KMS-11 (cell line): ENCODE results near the gene SLC23A2.
"Not testable (repeated sequence)": the region's sequence is repeated elsewhere in the genome, so short reads cannot be mapped to it uniquely, and the experiment has no call there.

ENCODE experiments used
- H2AFZ ChIP-seq: fragments of 200-600 bp; sonication (generic); 2 replicates; pipeline ENCODE4 v1.6.1; 2016; ENCODE audit warnings: antibody characterized with exemption, mixed run types, low read depth
- H3K27ac ChIP-seq: fragments of 200-600 bp; sonication (generic); 2 replicates; pipeline ENCODE4 v1.6.1; 2016; ENCODE audit warnings: mild to moderate bottlenecking, mixed run types
- H3K27me3 ChIP-seq: fragments of 200-600 bp; sonication (generic); 2 replicates; pipeline ENCODE4 v1.6.1; 2017; ENCODE audit warnings: mild to moderate bottlenecking, low read depth, mixed run types, moderate library complexity; ENCODE audit not compliant: insufficient read depth
- H3K36me3 ChIP-seq: fragments of 200-600 bp; sonication (generic); 2 replicates; pipeline ENCODE4 v1.6.1; 2017; ENCODE audit warnings: mild to moderate bottlenecking, mixed run types; ENCODE audit not compliant: insufficient read depth
- H3K4me1 ChIP-seq: fragments of 200-600 bp; sonication (generic); 2 replicates; pipeline ENCODE4 v1.6.1; 2016; ENCODE audit warnings: mild to moderate bottlenecking, low read depth, mixed run types; ENCODE audit not compliant: poor library complexity, severe bottlenecking
- H3K4me2 ChIP-seq: fragments of 200-600 bp; sonication (generic); 2 replicates; pipeline ENCODE4 v1.7.0; 2016; ENCODE audit warnings: mild to moderate bottlenecking, mixed run types
- H3K4me3 ChIP-seq: fragments of 200-600 bp; sonication (generic); IDR thresholded peaks from 2 replicates; pipeline ENCODE4 v1.6.1; 2017; ENCODE audit warnings: low read depth, low read length, mixed read lengths; ENCODE audit not compliant: insufficient read depth
- H3K79me2 ChIP-seq: fragments of 200-600 bp; sonication (generic); 2 replicates; pipeline ENCODE4 v1.6.1; 2016; ENCODE audit warnings: low read depth, mixed run types; ENCODE audit not compliant: insufficient read depth
- H3K9ac ChIP-seq: fragments of 200-600 bp; sonication (generic); 2 replicates; pipeline ENCODE4 v1.6.1; 2016; ENCODE audit warnings: mild to moderate bottlenecking, mixed run types
- H4K20me1 ChIP-seq: fragments of 200-600 bp; sonication (generic); 2 replicates; pipeline ENCODE4 v1.6.1; 2016; ENCODE audit warnings: mild to moderate bottlenecking, mixed run types; ENCODE audit not compliant: insufficient read depth
- CTCF ChIP-seq: fragments of 200-600 bp; sonication (generic); conservative IDR thresholded peaks from 2 replicates; pipeline ENCODE4 v1.6.1; 2017; ENCODE audit warnings: low read depth, mild to moderate bottlenecking, antibody characterized with exemption, low read length, moderate library complexity, mixed read lengths

The SLC23A2 gene

DNA sequence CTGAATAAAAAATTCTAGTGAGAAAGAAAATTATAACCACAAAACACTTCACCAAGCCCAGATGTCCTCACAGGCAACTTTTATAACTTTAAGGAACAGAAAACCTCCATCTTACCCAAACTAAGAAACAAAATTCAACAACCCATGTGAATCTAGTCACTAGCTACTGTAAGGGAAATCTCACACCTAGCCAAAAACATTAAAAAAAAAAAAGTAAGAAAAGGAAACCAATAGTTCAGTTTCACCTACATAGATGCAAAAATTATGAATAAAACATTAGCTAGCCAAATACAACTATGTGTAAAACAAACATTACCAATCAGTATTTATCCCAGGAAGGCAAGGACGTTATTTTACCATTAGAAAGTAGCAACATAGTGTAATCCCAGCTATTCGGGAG is 35.5 kb upstream of the SLC23A2 start:
- Histone ChIP-seq H3K79me2 (no peaks in the 10 kb centered on the region), H3K27me3 (no peaks in the 10 kb centered on the region), H3K4me3 (no peak overlapping the region), H3K4me2 (no peak overlapping the region), H3K9ac (no peak overlapping the region), H3K4me1 (no peaks in the 10 kb centered on the region), H2AFZ (no peak overlapping the region), H3K36me3 (no peaks in the 10 kb centered on the region), H4K20me1 (no peaks in the 10 kb centered on the region), H3K27ac (no peak overlapping the region)
- TF ChIP-seq CTCF: no peak

GRCh38 chr20:5035518-5035917 is 34.2 kb upstream of the SLC23A2 start:
- not testable (repeated sequence) for H3K36me3 ChIP-seq, H3K27me3 ChIP-seq, H3K4me1 ChIP-seq, H4K20me1 ChIP-seq, H3K27ac ChIP-seq, H3K79me2 ChIP-seq, H2AFZ ChIP-seq, H3K4me3 ChIP-seq, H3K9ac ChIP-seq, H3K4me2 ChIP-seq

GRCh38 chr20:5033566-5033965 is 32.3 kb upstream of the SLC23A2 start:
- no peaks in the 10 kb centered on the region for H3K27me3 ChIP-seq
- no peaks in the 10 kb centered on the region for H3K79me2 ChIP-seq
- H4K20me1 ChIP-seq: no peaks in the 10 kb centered on the region
- H3K4me1 ChIP-seq: no peaks in the 10 kb centered on the region
- H3K4me2 ChIP-seq: no peak overlapping the region
- TF ChIP-seq CTCF: no peak
- no peaks in the 10 kb centered on the region for H3K36me3 ChIP-seq
- H3K9ac ChIP-seq: no peak overlapping the region
- H2AFZ ChIP-seq: no peak overlapping the region
- H3K27ac ChIP-seq: no peak overlapping the region
- H3K4me3 ChIP-seq: no peak overlapping the region

DNA sequence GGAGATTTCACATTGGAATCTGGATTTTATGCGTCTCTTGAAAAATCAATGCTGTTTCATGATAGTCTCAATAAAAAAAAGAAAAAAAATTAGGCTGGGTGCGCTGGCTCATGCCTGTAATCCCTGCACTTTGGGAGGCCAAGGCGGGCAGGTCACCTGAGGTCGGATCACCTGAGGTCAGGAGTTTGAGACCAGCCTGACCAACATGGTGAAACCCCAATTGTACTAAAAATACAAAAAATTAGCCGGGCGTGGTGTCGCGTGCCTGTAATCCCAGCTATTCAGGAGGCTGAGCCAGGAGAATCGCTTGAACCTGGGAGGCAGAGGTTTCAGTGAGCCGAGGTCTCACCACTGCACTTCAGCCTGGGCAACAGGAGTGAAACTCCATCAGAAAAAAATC is 30.4 kb upstream of the SLC23A2 start:
- H3K4me2 ChIP-seq, H3K27ac ChIP-seq, H3K4me3 ChIP-seq, H2AFZ ChIP-seq, H3K36me3 ChIP-seq, H3K79me2 ChIP-seq, H3K9ac ChIP-seq, H4K20me1 ChIP-seq, H3K27me3 ChIP-seq, H3K4me1 ChIP-seq: not testable (repeated sequence)

DNA sequence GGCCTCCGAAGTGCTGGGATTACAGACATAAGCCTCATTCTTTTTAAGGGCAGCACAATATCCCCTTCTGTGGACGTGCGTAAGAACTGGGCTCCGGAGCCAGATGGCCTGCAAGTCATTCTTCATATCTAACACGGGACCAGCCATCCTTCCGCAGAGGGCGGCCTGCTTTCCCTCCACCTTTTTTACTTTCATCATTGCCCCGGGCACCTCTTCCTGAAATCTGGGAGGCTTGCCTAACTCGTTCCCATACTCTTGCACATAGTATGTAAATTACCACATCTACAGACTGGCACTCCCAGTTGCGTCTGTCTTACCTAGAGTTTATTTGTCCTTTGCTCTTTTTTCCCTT is 29.9 kb upstream of the SLC23A2 start:
- TF ChIP-seq CTCF: no peak
- H3K4me2 ChIP-seq: no peak overlapping the region

More for the DNA sequence above, 29.9 kb upstream of the SLC23A2 start:
- H4K20me1 ChIP-seq: no peaks in the 10 kb centered on the region
- no peaks in the 10 kb centered on the region for H3K4me1 ChIP-seq
- H3K36me3 ChIP-seq: no peaks in the 10 kb centered on the region
- no peak overlapping the region for H3K27ac ChIP-seq
- H3K27me3 ChIP-seq: no peaks in the 10 kb centered on the region
- H3K79me2 ChIP-seq: no peaks in the 10 kb centered on the region
- H3K9ac ChIP-seq: no peak overlapping the region
- no peak overlapping the region for H2AFZ ChIP-seq
- no peak overlapping the region for H3K4me3 ChIP-seq
